ENCODE data around the gene SLCO3A1. TPM values are rescaled to one million over a fixed set of nuclear protein-coding genes. Genes with fewer than 3 reads are reported as not detected.

SLCO3A1 gene
- total and polyA plus RNA-seq, 2 of the 8 experiments (the other 6 are each of a cell fraction or from before 2014, with no cell fraction given): 15.1 to 20.4 TPM

- CTCF ChIA-PET (ENCODE audit: partially characterized antibody): interaction anchor here (0.8 to 4.6 kb wide), 5 partner anchors 8 to 91 kb away, joined by 3 to 27 read pairs (median 6); no protein-coding TSS in a partner anchor
- H3K9ac ChIP-seq (replicated peaks in 1 of 4; ENCODE audit: extremely low read depth in 1 of 4, low read depth in 3 of 4, low read length in 3 of 4): no peak overlapping the region
- no peaks in the 10 kb centered on the region for H3K9me3 ChIP-seq (ENCODE audit: insufficient read depth in 2 of 2, low read depth in 1 of 2, low read length in 1 of 2)
- TF ChIP-seq CBX5 (IDR thresholded peaks at IDR 0.05; ENCODE audit: low read depth, low read length) (no peak), HDAC2 (IDR thresholded peaks at IDR 0.05; ENCODE audit: borderline replicate concordance in 1 of 2, low read depth in 2 of 2, low read length in 2 of 2) (no peak), RXRA (IDR thresholded peaks at IDR 0.05; ENCODE audit: insufficient read depth, low read depth, low read length) (no peak), NANOG (IDR thresholded peaks at IDR 0.05; ENCODE audit: insufficient read depth, low read depth, low read length, poor library complexity, severe bottlenecking) (no peak), TCF12 (IDR thresholded peaks at IDR 0.05; ENCODE audit: low read depth, low read length) (no peak), YY1 (IDR thresholded peaks at IDR 0.05; ENCODE audit: low read depth, low read length) (no peak), BCL11A (IDR thresholded peaks at IDR 0.05; ENCODE audit: low read depth in 2 of 2, low read length in 2 of 2) (no peak), KDM5A (IDR thresholded peaks at IDR 0.05; ENCODE audit: low read length) (no peak)
- TF ChIP-seq, protein P1, sequence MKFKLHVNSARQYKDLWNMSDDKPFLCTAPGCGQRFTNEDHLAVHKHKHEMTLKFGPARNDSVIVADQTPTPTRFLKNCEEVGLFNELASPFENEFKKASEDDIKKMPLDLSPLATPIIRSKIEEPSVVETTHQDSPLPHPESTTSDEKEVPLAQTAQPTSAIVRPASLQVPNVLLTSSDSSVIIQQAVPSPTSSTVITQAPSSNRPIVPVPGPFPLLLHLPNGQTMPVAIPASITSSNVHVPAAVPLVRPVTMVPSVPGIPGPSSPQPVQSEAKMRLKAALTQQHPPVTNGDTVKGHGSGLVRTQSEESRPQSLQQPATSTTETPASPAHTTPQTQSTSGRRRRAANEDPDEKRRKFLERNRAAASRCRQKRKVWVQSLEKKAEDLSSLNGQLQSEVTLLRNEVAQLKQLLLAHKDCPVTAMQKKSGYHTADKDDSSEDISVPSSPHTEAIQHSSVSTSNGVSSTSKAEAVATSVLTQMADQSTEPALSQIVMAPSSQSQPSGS (IDR thresholded peaks at IDR 0.05; ENCODE audit: low read length): no peak
Observed at GRCh38 chr15:92059036-92059970, 205.8 kb downstream of the SLCO3A1 start.

More at GRCh38 chr15:92059036-92059970, 205.8 kb downstream of the SLCO3A1 start:
- Histone ChIP-seq H3K14ac (ENCODE audit: insufficient read length) (no peak overlapping the region), H3K4me2 (ENCODE audit: insufficient read depth in 1 of 2, low read depth in 2 of 2, low read length in 2 of 2) (no peak overlapping the region), H3K4me1 (replicated peaks in 1 of 4; ENCODE audit: control insufficient read depth in 3 of 4, insufficient read depth in 4 of 4, low read length in 3 of 4) (no peaks in the 10 kb centered on the region), H3K4ac (replicated peaks; ENCODE audit: insufficient read length, low read depth, low read length) (no peak overlapping the region), H2BK120ac (replicated peaks; ENCODE audit: low read depth, low read length) (no peak overlapping the region), H3K36me3 (ENCODE audit: control insufficient read depth in 2 of 4, insufficient read depth in 4 of 4, low read length in 3 of 4) (no peaks in the 10 kb centered on the region), H3K4me3 (ENCODE audit: extremely low read depth in 1 of 4, insufficient read depth in 2 of 4, low read depth in 3 of 4, low read length in 4 of 4) (no peak overlapping the region), H2BK5ac (ENCODE audit: low read depth, low read length) (no peak overlapping the region), H3K18ac (ENCODE audit: extremely low read depth, low read length) (no peak overlapping the region), H3K79me1 (ENCODE audit: low read depth, low read length) (peaks cover 2% of the 10 kb centered on the region; the same call in 1 of the 2 replicates), H4K8ac (ENCODE audit: extremely low read depth, insufficient read depth, low read length) (no peak overlapping the region), H3K27me3 (replicated peaks in 1 of 4; ENCODE audit: control insufficient read depth in 3 of 4, extremely low read depth in 1 of 4, insufficient read depth in 3 of 4, low read length in 3 of 4) (no peaks in the 10 kb centered on the region; a peak in 1 of 7 replicates), H3K56ac (replicated peaks; ENCODE audit: insufficient read length, low read depth, low read length) (no peak overlapping the region), H2BK12ac (ENCODE audit: low read depth, low read length) (no peak overlapping the region), H4K20me1 (replicated peaks in 1 of 2; ENCODE audit: control insufficient read depth in 1 of 2, insufficient read depth in 2 of 2, low read length in 2 of 2) (no peaks in the 10 kb centered on the region), H2AK5ac (ENCODE audit: low read depth, low read length) (no peak overlapping the region), H2BK20ac (ENCODE audit: low read length) (no peak overlapping the region), H4K5ac (ENCODE audit: insufficient read length, low read depth, low read length) (no peak overlapping the region), H3K23ac (ENCODE audit: insufficient read length) (no peak overlapping the region), H3K23me2 (ENCODE audit: low read depth, low read length) (no peaks in the 10 kb centered on the region), H3K27ac (ENCODE audit: low read depth, low read length) (no peak overlapping the region), H3K79me2 (ENCODE audit: control insufficient read depth in 1 of 2, insufficient read depth in 2 of 2, low read length in 2 of 2) (no peaks in the 10 kb centered on the region; a peak in 1 of 4 replicates), H2BK15ac (ENCODE audit: low read length) (no peak overlapping the region), H2AFZ (ENCODE audit: low read length) (no peak overlapping the region), H4K91ac (replicated peaks; ENCODE audit: insufficient read length, low read length) (no peak overlapping the region)
- DNase-seq (ENCODE audit: low read depth in 1 of 2, low spot score in 2 of 2) (no peak), FAIRE-seq (no peak)
- WGBS, 2 experiments (ENCODE audit: extremely low coverage in 1 of 2, insufficient coverage in 1 of 2, insufficient read length in 1 of 2, insufficient replicate concordance in 2 of 2, low coverage in 1 of 2, low lambda C conversion rate in 2 of 2, missing lambda C conversion rate in 1 of 2): 92% methylated on average over 11 of the region's 15 CpGs; no CpG with 5 or more reads in 1 of the 2 experiments
- POLR2A ChIA-PET (ENCODE audit: partially characterized antibody): no interaction called here
